HCT116 (cell line): ENCODE measurements around the gene INF2. TPM values are rescaled to one million over a fixed set of nuclear protein-coding genes. Genes with fewer than 3 reads are reported as not detected.

Source experiments
- ATAC-seq: fragments of 200-7000 bp; cut with Tn5 transposase; 2 replicates; pipeline ENCODE4 v1.9.1; 2020; ENCODE audit warnings: mild to moderate bottlenecking, moderate library complexity
- BruUV-seq: library from RNA; stranded (reverse); fragments of 400-500 nt; replicated peaks from 2 replicates; lab custom pipeline; 2021; lab: Mats Ljungman, UMichigan
- CTCF ChIA-PET: fragments of 300-600 bp; sonication (Branson Sonifier 250); formaldehyde crosslinking; loops from one replicate; lab custom pipeline; 2021; ENCODE audit warnings: antibody characterized with exemption; lab: Charles Lee
- POLR2A ChIA-PET: fragments of 300-600, 350-600 bp; sonication (Branson Sonifier 250); formaldehyde crosslinking; loops from one replicate; lab custom pipeline; 2021; ENCODE audit warnings: antibody characterized with exemption; lab: Charles Lee
- RAD21 ChIA-PET, 2 experiments: fragments of 300-600 bp; sonication (Branson Sonifier 250); formaldehyde crosslinking; loops; one replicate each; lab custom pipeline; 2023; ENCODE audit warnings: low total read pairs in 2 of 2; ENCODE audit not compliant: uncharacterized antibody in 2 of 2, unreplicated experiment in 2 of 2, low non-redundant PET in 1 of 2; lab: Charles Lee
- DNase-seq: peaks from one replicate; pipeline ENCODE4 v3.0.0-alpha.2; 2010; ENCODE audit warnings: low read depth, low spot score
- H2AFZ ChIP-seq: fragments of 200-600 bp; shearing (Covaris generic), sonication (generic); 2 replicates; pipeline ENCODE4 v1.6.1; 2017; ENCODE audit warnings: low read depth, mixed run types, mixed read lengths, antibody characterized with exemption, low read length; ENCODE audit not compliant: poor library complexity, severe bottlenecking
- H3K27ac ChIP-seq: 2 replicates; pipeline ENCODE4 v1.5.1; 2012; ENCODE audit warnings: low read depth, low read length
- H3K27me3 ChIP-seq: fragments of 200-600 bp; sonication (generic); 2 replicates; pipeline ENCODE4 v1.6.1; 2016; ENCODE audit warnings: mixed run types, low read length, mixed read lengths; ENCODE audit not compliant: insufficient read depth
- H3K36me3 ChIP-seq, 2 experiments: fragments of 200-500 bp in 1 of 2; fragments of 200-600 bp in 1 of 2; sonication (Bioruptor generic) in 1 of 2; sonication (generic) in 1 of 2; 2 replicates each; pipeline versions ENCODE4 v1.5.1 to v1.6.1; 2014 to 2016; ENCODE audit warnings: low read length in 2 of 2, inconsistent platforms in 1 of 2, mixed read lengths in 1 of 2, mixed run types in 1 of 2; ENCODE audit not compliant: insufficient read depth in 2 of 2, control insufficient read depth in 1 of 2
- H3K4me1 ChIP-seq, 2 experiments: fragments of 200-600 bp in 1 of 2; sonication (generic) in 1 of 2; 2 replicates each; pipeline versions ENCODE4 v1.5.1 to v1.6.1; 2012 to 2017; ENCODE audit warnings: low read length in 2 of 2, inconsistent platforms in 1 of 2, mild to moderate bottlenecking in 1 of 2, mixed read lengths in 1 of 2, mixed run types in 1 of 2, moderate library complexity in 1 of 2; ENCODE audit not compliant: insufficient read depth in 2 of 2, control insufficient read depth in 1 of 2
- H3K4me2 ChIP-seq: fragments of 200-600 bp; sonication (generic); 2 replicates; pipeline ENCODE4 v1.6.1; 2017; ENCODE audit warnings: mixed run types, low read length, mixed read lengths
- H3K4me3 ChIP-seq, 2 experiments: fragments of 200-600 bp in 1 of 2; sonication (generic) in 1 of 2; replicated peaks in 1 of 2; 2 replicates each; pipeline ENCODE4 v1.5.1; 2011 to 2016; ENCODE audit warnings: low read length in 2 of 2, control low read depth in 1 of 2, low read depth in 1 of 2, mild to moderate bottlenecking in 1 of 2, mixed read lengths in 1 of 2, mixed run types in 1 of 2
- H3K79me2 ChIP-seq: fragments of 200-600 bp; sonication (generic); 2 replicates; pipeline ENCODE4 v1.6.1; 2017; ENCODE audit warnings: mild to moderate bottlenecking, mixed run types, low read length, moderate library complexity, mixed read lengths; ENCODE audit not compliant: insufficient read depth
- H3K9ac ChIP-seq: fragments of 200-600 bp; sonication (generic); 2 replicates; pipeline ENCODE4 v1.6.1; 2016; ENCODE audit warnings: low read length, mixed read lengths
- H3K9me2 ChIP-seq: fragments of 200-600 bp; sonication (generic), shearing (Covaris generic); 2 replicates; pipeline ENCODE4 v1.6.1; 2017; ENCODE audit warnings: mixed run types, mild to moderate bottlenecking, moderate library complexity; ENCODE audit not compliant: insufficient read depth
- H3K9me3 ChIP-seq, 2 experiments: fragments of 200-500 bp in 1 of 2; fragments of 200-600 bp in 1 of 2; sonication (Bioruptor generic) in 1 of 2; sonication (generic) in 1 of 2; 2 replicates each; pipeline ENCODE4 v1.6.1; 2014 to 2017; ENCODE audit warnings: low read length in 2 of 2, mixed read lengths in 2 of 2, inconsistent platforms in 1 of 2, low read depth in 1 of 2, mild to moderate bottlenecking in 1 of 2, mixed run types in 1 of 2, moderate library complexity in 1 of 2; ENCODE audit not compliant: control insufficient read depth in 1 of 2, insufficient read depth in 1 of 2
- H4K20me1 ChIP-seq: fragments of 200-600 bp; sonication (generic), shearing (Covaris generic); 2 replicates; pipeline ENCODE4 v1.6.1; 2017; ENCODE audit warnings: mixed run types, mild to moderate bottlenecking, moderate library complexity; ENCODE audit not compliant: insufficient read depth
- CBX3 ChIP-seq: IDR thresholded peaks from 2 replicates; pipeline ENCODE4 v1.6.1; 2012; ENCODE audit warnings: low read depth
- CTCF ChIP-seq, 3 experiments: fragments of 200-600 bp in 1 of 3; sonication (generic) in 1 of 3; IDR thresholded peaks in 2 of 3; conservative IDR thresholded peaks in 1 of 3; 2 replicates each; pipeline ENCODE4 v1.5.1; 2012 to 2017; ENCODE audit warnings: low read depth in 2 of 3, low read length in 2 of 3, antibody characterized with exemption in 1 of 3, borderline replicate concordance in 1 of 3, control low read depth in 1 of 3, mild to moderate bottlenecking in 1 of 3, mixed read lengths in 1 of 3, mixed run types in 1 of 3, moderate library complexity in 1 of 3; ENCODE audit not compliant: insufficient read depth in 1 of 3
- EGR1 ChIP-seq: IDR thresholded peaks from 2 replicates; pipeline ENCODE4 v1.6.1; 2012; ENCODE audit warnings: low read depth
- EZH2 ChIP-seq: fragments of 200-600 bp; sonication (generic); IDR thresholded peaks from 2 replicates; pipeline ENCODE4 v1.6.1; 2017; ENCODE audit warnings: antibody characterized with exemption, mixed run types
- EZH2phosphoT487 ChIP-seq: fragments of 200-600 bp; IDR thresholded peaks from 2 replicates; pipeline ENCODE4 v1.6.1; 2018; ENCODE audit warnings: antibody characterized with exemption, borderline replicate concordance
- FOSL1 ChIP-seq: IDR thresholded peaks from 2 replicates; pipeline ENCODE4 v1.6.1; 2012; ENCODE audit warnings: low read depth
- POLR2A ChIP-seq: IDR thresholded peaks from 2 replicates; pipeline ENCODE4 v1.7.0; 2011; ENCODE audit warnings: borderline replicate concordance; ENCODE audit not compliant: insufficient read depth, insufficient read length; ENCODE audit errors: extremely low read depth
- POLR2AphosphoS5 ChIP-seq: IDR thresholded peaks from 2 replicates; pipeline ENCODE4 v1.6.1; 2011; ENCODE audit warnings: mild to moderate bottlenecking, low read depth, low read length, moderate library complexity
- RAD21 ChIP-seq: IDR thresholded peaks from 2 replicates; pipeline ENCODE4 v1.6.1; 2012; ENCODE audit warnings: low read depth, mild to moderate bottlenecking
- SIN3A ChIP-seq: IDR thresholded peaks from 2 replicates; pipeline ENCODE4 v1.6.1; 2012; ENCODE audit warnings: low read depth
- SP1 ChIP-seq: IDR thresholded peaks from 2 replicates; pipeline ENCODE4 v1.6.1; 2012; ENCODE audit warnings: low read depth
- SRF ChIP-seq: IDR thresholded peaks from 2 replicates; pipeline ENCODE4 v1.6.1; 2012; ENCODE audit warnings: low read depth
- YY1 ChIP-seq: IDR thresholded peaks from 2 replicates; pipeline ENCODE4 v1.6.1; 2011; ENCODE audit warnings: low read length, low read depth, moderate library complexity, mild to moderate bottlenecking; ENCODE audit not compliant: insufficient replicate concordance; ENCODE audit errors: extremely low read depth
- ZFX ChIP-seq: fragments of 450-650 bp; IDR thresholded peaks from 2 replicates; pipeline ENCODE4 v1.6.1; 2017
- ZNF274 ChIP-seq: fragments of 200-500 bp; sonication (Bioruptor generic); IDR thresholded peaks from 2 replicates; pipeline ENCODE4 v1.6.1; 2014; ENCODE audit warnings: mild to moderate bottlenecking, low read depth, low read length, inconsistent platforms
- intact Hi-C: fragments of 100-400 bp; cut with micrococcal nuclease; formaldehyde crosslinking; loops from 2 replicates; pipeline ENCODE4 v1.10.0; 2022
- total RNA-seq: library from RNA; stranded (reverse); gene quantifications from one replicate; pipeline ENCODE4 v1.2.1, GENCODE V29; 2021; ENCODE audit not compliant: unreplicated experiment
- TF ChIP-seq, protein P1 (sequence below): IDR thresholded peaks from 2 replicates; pipeline ENCODE4 v1.6.1; 2011; ENCODE audit warnings: mild to moderate bottlenecking, low read length, moderate library complexity; ENCODE audit not compliant: insufficient replicate concordance; ENCODE audit errors: extremely low read depth
- TF ChIP-seq, protein P2 (sequence below): IDR thresholded peaks from 2 replicates; pipeline ENCODE4 v1.6.1; 2012
- TF ChIP-seq, protein P3 (sequence below): IDR thresholded peaks from 2 replicates; pipeline ENCODE4 v1.6.1; 2012; ENCODE audit warnings: low read depth

The INF2 gene
- total RNA-seq, 1 experiment from 2014 or later: 95.8 TPM

- TF ChIP-seq, protein P1, sequence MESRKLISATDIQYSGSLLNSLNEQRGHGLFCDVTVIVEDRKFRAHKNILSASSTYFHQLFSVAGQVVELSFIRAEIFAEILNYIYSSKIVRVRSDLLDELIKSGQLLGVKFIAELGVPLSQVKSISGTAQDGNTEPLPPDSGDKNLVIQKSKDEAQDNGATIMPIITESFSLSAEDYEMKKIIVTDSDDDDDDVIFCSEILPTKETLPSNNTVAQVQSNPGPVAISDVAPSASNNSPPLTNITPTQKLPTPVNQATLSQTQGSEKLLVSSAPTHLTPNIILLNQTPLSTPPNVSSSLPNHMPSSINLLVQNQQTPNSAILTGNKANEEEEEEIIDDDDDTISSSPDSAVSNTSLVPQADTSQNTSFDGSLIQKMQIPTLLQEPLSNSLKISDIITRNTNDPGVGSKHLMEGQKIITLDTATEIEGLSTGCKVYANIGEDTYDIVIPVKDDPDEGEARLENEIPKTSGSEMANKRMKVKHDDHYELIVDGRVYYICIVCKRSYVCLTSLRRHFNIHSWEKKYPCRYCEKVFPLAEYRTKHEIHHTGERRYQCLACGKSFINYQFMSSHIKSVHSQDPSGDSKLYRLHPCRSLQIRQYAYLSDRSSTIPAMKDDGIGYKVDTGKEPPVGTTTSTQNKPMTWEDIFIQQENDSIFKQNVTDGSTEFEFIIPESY: no peak
- TF ChIP-seq SIN3A (no peak), RAD21 (no peak)
Observed at GRCh38 chr14:104754213-104754851, 64.9 kb downstream of the INF2 start (continued).

DNA sequence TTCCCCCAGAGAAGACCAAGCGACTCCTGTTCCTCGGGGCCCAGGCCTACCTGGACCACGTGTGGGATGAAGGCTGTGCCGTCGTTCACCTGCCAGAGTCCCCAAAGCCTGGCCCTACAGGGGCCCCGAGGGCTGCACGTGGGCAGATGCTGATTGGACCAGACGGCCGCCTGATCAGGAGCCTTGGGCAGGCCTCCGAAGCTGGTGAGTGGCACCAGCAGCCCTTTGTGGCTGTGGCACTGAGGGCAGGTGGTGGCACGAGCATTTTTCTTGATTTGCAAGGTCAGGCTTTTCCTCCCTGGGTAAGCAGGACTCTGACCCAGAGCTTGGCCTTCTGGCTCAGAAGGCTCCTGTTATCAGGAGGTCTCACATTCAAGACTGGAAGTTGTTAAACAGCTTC is 66.2 kb downstream of the INF2 start:
- intact Hi-C loops: no loop called here
- no peaks in the 10 kb centered on the region for H3K9me3 ChIP-seq
- DNase-seq (no peak), ATAC-seq (no peak)
- H4K20me1 ChIP-seq: no peaks in the 10 kb centered on the region
- H3K27me3 ChIP-seq: no peaks in the 10 kb centered on the region
- RAD21 ChIA-PET: no interaction called here
- H3K4me1 ChIP-seq: peaks cover 14 to 18% of the 10 kb centered on the region in 2 experiments
- no peak overlapping the region for H2AFZ ChIP-seq
- H3K27ac ChIP-seq: no peak overlapping the region
- H3K9me2 ChIP-seq: no peaks in the 10 kb centered on the region
- CTCF ChIA-PET: no interaction called here
- POLR2A ChIA-PET: no interaction called here
- peaks cover 21 to 22% of the 10 kb centered on the region in 2 experiments; a peak in 3 of 4 replicates for H3K36me3 ChIP-seq
- no peak overlapping the region for H3K4me3 ChIP-seq
- BruUV-seq: no TSS peak
- H3K9ac ChIP-seq: no peak overlapping the region
- peaks cover 53% of the 10 kb centered on the region for H3K79me2 ChIP-seq
- H3K4me2 ChIP-seq: no peak overlapping the region
- TF ChIP-seq ZFX (no peak), EZH2 (no peak), RAD21 (no peak), EGR1 (no peak), ZNF274 (no peak), YY1 (no peak), POLR2A (no peak), SP1 (no peak), EZH2phosphoT487 (no peak), FOSL1 (no peak), CTCF (IDR thresholded peaks at IDR 0.05 in 2 of 3, conservative IDR thresholded peaks at IDR 0.05 in 1 of 3; ENCODE audit: borderline replicate concordance in 1 of 3, insufficient read depth in 1 of 3, low read depth in 2 of 3, low read length in 2 of 3) (no peak), POLR2AphosphoS5 (no peak), CBX3 (no peak), SRF (no peak)
- TF ChIP-seq, protein P2, sequence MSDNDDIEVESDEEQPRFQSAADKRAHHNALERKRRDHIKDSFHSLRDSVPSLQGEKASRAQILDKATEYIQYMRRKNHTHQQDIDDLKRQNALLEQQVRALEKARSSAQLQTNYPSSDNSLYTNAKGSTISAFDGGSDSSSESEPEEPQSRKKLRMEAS: no peak
- TF ChIP-seq, protein P3, sequence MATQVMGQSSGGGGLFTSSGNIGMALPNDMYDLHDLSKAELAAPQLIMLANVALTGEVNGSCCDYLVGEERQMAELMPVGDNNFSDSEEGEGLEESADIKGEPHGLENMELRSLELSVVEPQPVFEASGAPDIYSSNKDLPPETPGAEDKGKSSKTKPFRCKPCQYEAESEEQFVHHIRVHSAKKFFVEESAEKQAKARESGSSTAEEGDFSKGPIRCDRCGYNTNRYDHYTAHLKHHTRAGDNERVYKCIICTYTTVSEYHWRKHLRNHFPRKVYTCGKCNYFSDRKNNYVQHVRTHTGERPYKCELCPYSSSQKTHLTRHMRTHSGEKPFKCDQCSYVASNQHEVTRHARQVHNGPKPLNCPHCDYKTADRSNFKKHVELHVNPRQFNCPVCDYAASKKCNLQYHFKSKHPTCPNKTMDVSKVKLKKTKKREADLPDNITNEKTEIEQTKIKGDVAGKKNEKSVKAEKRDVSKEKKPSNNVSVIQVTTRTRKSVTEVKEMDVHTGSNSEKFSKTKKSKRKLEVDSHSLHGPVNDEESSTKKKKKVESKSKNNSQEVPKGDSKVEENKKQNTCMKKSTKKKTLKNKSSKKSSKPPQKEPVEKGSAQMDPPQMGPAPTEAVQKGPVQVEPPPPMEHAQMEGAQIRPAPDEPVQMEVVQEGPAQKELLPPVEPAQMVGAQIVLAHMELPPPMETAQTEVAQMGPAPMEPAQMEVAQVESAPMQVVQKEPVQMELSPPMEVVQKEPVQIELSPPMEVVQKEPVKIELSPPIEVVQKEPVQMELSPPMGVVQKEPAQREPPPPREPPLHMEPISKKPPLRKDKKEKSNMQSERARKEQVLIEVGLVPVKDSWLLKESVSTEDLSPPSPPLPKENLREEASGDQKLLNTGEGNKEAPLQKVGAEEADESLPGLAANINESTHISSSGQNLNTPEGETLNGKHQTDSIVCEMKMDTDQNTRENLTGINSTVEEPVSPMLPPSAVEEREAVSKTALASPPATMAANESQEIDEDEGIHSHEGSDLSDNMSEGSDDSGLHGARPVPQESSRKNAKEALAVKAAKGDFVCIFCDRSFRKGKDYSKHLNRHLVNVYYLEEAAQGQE: no peak
